Brain microvascular endothelial cell (primary cell): ENCODE measurements around the gene PPP1R14C.

Experiments used
- DNase-seq: peaks from one replicate; pipeline ENCODE4 v3.0.0-alpha.2; 2020
- H3K27ac ChIP-seq: fragments of 250-450 bp; sonication (Bioruptor Pico); 2 replicates; pipeline ENCODE4 v1.5.1; 2020; ENCODE audit warnings: mild to moderate bottlenecking, moderate library complexity
- H3K27me3 ChIP-seq: fragments of 250-450 bp; sonication (Bioruptor Pico); replicated peaks from 2 replicates; pipeline ENCODE4 v1.5.1; 2020; ENCODE audit warnings: mild to moderate bottlenecking
- H3K36me3 ChIP-seq: fragments of 250-450 bp; sonication (Bioruptor Pico); replicated peaks from 2 replicates; pipeline ENCODE4 v1.5.1; 2020; ENCODE audit warnings: mild to moderate bottlenecking
- H3K4me3 ChIP-seq: 2 replicates; pipeline ENCODE4 v1.5.1; 2011; ENCODE audit warnings: low read depth, mild to moderate bottlenecking, control low read depth, low read length, moderate library complexity
- in situ Hi-C: cut with HindIII; loops from 2 replicates; pipeline ENCODE4 v1.10.0; 2017; ENCODE audit warnings: low sequenced_read_pairs, low pct_ligation_motif_present
- TF ChIP-seq, protein P1 (sequence below): IDR thresholded peaks from 2 replicates; pipeline ENCODE4 v1.5.1; 2011; ENCODE audit warnings: low read depth, mild to moderate bottlenecking, moderate library complexity, low read length, control low read depth, inconsistent platforms; ENCODE audit errors: missing control alignments

The PPP1R14C gene

DNA sequence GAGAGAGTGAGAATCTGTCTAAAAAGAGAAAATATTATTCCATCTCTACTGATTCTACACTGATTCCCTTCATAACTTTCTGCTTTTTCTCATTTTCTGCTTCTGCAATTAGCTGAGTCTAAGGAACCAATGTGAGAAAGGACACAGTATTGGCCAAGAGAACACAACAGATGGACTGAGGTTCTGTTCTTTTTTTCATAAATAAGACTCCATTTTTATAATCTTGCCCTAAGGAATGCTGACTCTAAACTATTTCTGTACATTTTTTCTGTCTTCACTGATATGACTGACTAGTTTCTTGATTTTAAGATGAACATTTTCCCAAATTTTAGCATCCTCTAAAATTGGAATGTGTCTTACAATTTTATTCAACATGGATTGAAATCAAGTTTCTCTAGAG, 138.9 kb downstream of the PPP1R14C start:
- Histone ChIP-seq H3K27ac (no peak overlapping the region), H3K27me3 (peaks cover 1% of the 10 kb centered on the region), H3K36me3 (no peaks in the 10 kb centered on the region), H3K4me3 (no peak overlapping the region)
- TF ChIP-seq, protein P1, sequence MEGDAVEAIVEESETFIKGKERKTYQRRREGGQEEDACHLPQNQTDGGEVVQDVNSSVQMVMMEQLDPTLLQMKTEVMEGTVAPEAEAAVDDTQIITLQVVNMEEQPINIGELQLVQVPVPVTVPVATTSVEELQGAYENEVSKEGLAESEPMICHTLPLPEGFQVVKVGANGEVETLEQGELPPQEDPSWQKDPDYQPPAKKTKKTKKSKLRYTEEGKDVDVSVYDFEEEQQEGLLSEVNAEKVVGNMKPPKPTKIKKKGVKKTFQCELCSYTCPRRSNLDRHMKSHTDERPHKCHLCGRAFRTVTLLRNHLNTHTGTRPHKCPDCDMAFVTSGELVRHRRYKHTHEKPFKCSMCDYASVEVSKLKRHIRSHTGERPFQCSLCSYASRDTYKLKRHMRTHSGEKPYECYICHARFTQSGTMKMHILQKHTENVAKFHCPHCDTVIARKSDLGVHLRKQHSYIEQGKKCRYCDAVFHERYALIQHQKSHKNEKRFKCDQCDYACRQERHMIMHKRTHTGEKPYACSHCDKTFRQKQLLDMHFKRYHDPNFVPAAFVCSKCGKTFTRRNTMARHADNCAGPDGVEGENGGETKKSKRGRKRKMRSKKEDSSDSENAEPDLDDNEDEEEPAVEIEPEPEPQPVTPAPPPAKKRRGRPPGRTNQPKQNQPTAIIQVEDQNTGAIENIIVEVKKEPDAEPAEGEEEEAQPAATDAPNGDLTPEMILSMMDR = no peak
- no peak for DNase-seq
- in situ Hi-C loops = no loop called here

DNA sequence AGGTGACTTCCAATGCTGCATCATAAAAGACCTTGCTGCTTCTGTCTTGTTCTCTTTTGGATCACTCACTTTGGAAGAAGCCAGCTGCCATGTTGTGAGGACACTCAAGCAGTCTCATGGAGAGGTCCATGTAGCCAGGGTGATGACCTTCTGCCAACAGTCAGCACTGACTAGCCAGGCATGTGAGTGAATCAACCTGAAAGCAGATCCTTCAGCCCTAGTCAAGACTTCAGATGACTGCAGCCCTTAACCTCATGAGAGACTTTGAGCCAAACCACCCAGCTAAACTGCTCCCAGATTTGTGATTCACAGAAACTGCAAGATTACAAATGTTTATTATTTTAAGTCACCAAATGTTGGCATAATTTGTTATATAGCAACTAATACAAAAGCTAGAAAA, 140.0 kb downstream of the PPP1R14C start:
- Histone ChIP-seq H3K36me3 (no peaks in the 10 kb centered on the region), H3K27ac (no peak overlapping the region), H3K4me3 (no peak overlapping the region), H3K27me3 (no peaks in the 10 kb centered on the region)
- no peak for DNase-seq
- in situ Hi-C loops = no loop called here
- TF ChIP-seq, protein P1 = no peak

DNA sequence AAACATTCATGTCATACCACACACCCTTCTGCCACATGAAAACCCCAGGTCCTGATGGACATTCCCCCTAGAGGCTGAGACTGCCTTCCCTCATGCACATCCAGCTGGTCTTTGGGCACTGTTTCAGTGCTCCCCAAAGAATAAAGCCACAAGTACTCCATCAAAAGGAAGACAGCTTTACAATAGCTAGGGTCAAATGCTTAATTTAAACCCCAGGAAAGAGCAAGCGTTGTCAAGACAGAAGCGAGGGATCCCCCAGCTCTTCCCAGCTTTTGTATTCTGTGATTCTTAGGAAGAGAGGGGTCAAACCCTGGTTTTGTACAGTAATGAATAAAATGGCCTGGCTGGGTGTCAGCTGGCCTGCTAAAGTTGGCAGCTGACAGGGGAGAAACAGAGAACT, 143.6 kb downstream of the PPP1R14C start:
- no peak overlapping the region for H3K27ac ChIP-seq
- in situ Hi-C loops = no loop called here

DNA sequence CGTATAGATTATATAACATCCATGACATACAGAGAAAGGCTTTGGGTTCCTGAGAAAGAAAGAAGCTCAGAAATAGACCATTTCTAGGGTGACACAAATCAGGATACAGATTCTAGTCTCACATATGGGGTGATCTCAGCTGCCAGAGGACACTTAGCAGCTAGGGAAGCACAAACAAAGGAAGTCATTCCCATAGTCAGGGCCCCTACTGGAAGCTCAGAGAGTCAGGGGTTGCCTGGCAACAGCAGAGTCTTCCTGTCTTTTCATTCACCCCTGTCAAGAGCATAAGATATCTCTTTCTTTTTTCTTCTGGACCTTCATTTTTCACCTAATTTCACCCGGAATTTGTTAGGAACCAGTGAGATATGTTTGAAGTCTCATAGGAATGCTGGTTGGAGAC, 144.1 kb downstream of the PPP1R14C start:
- TF ChIP-seq, protein P1 = no peak
- H3K27ac ChIP-seq = no peak overlapping the region
- no peak overlapping the region for H3K4me3 ChIP-seq
- in situ Hi-C loops = no loop called here
- H3K36me3 ChIP-seq = no peaks in the 10 kb centered on the region
- H3K27me3 ChIP-seq = no peaks in the 10 kb centered on the region
- DNase-seq = no peak

More for the DNA sequence above, 143.6 kb downstream of the PPP1R14C start:
- no peak overlapping the region for H3K4me3 ChIP-seq
- no peaks in the 10 kb centered on the region for H3K27me3 ChIP-seq
- no peak for DNase-seq
- TF ChIP-seq, protein P1 = no peak
- H3K36me3 ChIP-seq = no peaks in the 10 kb centered on the region

DNA sequence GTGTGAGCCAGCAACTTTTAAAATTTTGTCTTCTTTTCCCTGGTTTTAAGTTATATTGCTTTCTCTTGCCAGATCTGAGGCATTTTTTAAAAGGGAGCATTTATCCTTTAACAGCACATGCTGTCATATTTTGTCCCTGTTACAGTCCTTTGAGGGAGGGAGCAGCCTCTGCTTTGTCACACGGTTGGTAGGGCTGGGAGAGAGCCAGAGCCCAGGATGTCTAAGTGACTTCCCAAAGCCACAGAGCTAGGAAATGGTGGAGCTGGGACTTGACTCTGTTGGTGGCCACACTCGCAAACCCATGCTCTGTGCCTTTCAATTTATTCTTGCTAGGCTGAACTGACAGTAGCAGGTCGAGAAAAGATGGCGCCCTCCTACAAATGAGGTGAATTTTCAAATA, 145.6 kb downstream of the PPP1R14C start:
- TF ChIP-seq, protein P1 = no peak
- no peak overlapping the region for H3K4me3 ChIP-seq
- H3K27me3 ChIP-seq = no peaks in the 10 kb centered on the region
- no peaks in the 10 kb centered on the region for H3K36me3 ChIP-seq
- DNase-seq = no peak
- in situ Hi-C loops = no loop called here
- no peak overlapping the region for H3K27ac ChIP-seq

DNA sequence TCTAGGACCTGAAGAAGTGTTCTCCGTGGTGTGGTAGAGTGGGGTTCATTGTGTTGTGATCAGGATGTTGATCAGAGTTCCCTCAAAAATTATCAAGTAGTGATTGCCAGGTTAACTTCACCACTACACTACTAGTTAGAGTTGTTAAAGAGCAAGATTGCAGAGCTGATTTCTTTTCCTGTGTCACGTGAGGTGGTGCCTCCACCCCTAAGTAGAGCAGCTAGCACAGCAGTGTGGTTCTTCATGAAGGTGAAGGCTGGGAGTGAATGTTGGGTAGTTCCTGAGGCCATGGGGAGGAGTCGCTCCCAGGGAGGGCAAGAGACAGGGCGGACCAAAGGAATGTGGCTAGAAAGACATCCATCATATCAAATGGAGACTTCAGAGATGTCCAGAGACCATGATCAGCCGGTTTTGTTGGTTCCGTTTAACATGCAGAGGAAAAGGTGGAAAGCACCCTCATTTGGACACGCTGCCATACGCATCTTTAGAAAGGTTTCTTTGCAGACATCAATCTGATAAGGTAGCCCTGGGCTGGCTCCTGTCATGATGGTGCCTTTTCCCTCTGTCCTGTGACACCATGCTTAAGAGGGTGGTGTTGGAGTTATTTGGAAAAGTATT, 146.7 kb downstream of the PPP1R14C start:
- H3K4me3 ChIP-seq = no peak overlapping the region
- in situ Hi-C loops = no loop called here
- DNase-seq = no peak
- no peak overlapping the region for H3K27ac ChIP-seq
- TF ChIP-seq, protein P1 = no peak
- H3K27me3 ChIP-seq = no peaks in the 10 kb centered on the region
- H3K36me3 ChIP-seq = no peaks in the 10 kb centered on the region
